Activated T-cell treated with anti-CD3 and anti-CD28 coated beads, Interleukin-2, amount 50 U/mL, for 1 hour (primary cell): ENCODE measurements around the gene C2orf15.
A peak's percentile ranks its signal among the peaks of the same experiment; 100 is the strongest.
"Not testable (repeated sequence)": the region's sequence is repeated elsewhere in the genome, so short reads cannot be mapped to it uniquely, and the experiment has no call there.

Experiments used
- DNase-seq: peaks from one replicate; pipeline ENCODE4 v3.0.0-alpha.2; 2020

The C2orf15 gene

GRCh38 chr2:99169534-99169933 lies 28.0 kb downstream of the C2orf15 start:
- no peak for DNase-seq

- DNase-seq, result no peak
Observed at GRCh38 chr2:99171377-99172140, 30.1 kb downstream of the C2orf15 start.

GRCh38 chr2:99180755-99181623 lies 39.5 kb downstream of the C2orf15 start, which contains the start of the genes MITD1 and MRPL30:
Gene MITD1, minus strand, starts transcription at chr2:99181058. Its CDS starts 77 bp downstream, at chr2:99180981.
Gene MRPL30, plus strand, starts transcription at chr2:99181184. Its CDS starts 5,020 bp downstream, at chr2:99186204.
- DNase-seq, result peak; percentile 89

- DNase-seq, result no peak
Observed at GRCh38 chr2:99181624-99182000, 40.1 kb downstream of the C2orf15 start.

GRCh38 chr2:99183025-99183424 lies 41.5 kb downstream of the C2orf15 start:
- DNase-seq, result no peak

GRCh38 chr2:99184811-99185210 lies 43.3 kb downstream of the C2orf15 start:
- DNase-seq, result no peak

- DNase-seq, result no peak
Observed at GRCh38 chr2:99187011-99187410, 45.5 kb downstream of the C2orf15 start.

- no peak for DNase-seq
Observed at GRCh38 chr2:99188357-99188756, 46.9 kb downstream of the C2orf15 start.

GRCh38 chr2:99190548-99190947 lies 49.0 kb downstream of the C2orf15 start:
- DNase-seq, result no peak

GRCh38 chr2:99192364-99192763 lies 50.9 kb downstream of the C2orf15 start:
- DNase-seq, result not testable (repeated sequence)

- no peak for DNase-seq
Observed at GRCh38 chr2:99198103-99198841, 56.8 kb downstream of the C2orf15 start.

- no peak for DNase-seq
Observed at GRCh38 chr2:99200076-99200800, 58.7 kb downstream of the C2orf15 start.
